Measurements from ENCODE around the gene PSMC6.

- TF ChIP-seq POLR2AphosphoS5 (IDR thresholded peaks at IDR 0.05; ENCODE audit: borderline replicate concordance, low read depth, low read length) (no peak), EZH2 (IDR thresholded peaks at IDR 0.05) (no peak), FOXP2 (optimal IDR thresholded peaks at IDR 0.05; ENCODE audit: control extremely low read depth, extremely low read length, insufficient read depth) (no peak)
Measured at GRCh38 chr14:52748647-52749292, 41.8 kb downstream of the PSMC6 start.
